ENCODE data around the gene FNDC8. TPM values are rescaled to one million over a fixed set of nuclear protein-coding genes. Genes with fewer than 3 reads are reported as not detected.
"Not testable (repeated sequence)": the region's sequence is repeated elsewhere in the genome, so short reads cannot be mapped to it uniquely, and the experiment has no call there.

FNDC8 gene
- polyA plus RNA-seq, 3 donors from 2014 or later = not detected

DNA sequence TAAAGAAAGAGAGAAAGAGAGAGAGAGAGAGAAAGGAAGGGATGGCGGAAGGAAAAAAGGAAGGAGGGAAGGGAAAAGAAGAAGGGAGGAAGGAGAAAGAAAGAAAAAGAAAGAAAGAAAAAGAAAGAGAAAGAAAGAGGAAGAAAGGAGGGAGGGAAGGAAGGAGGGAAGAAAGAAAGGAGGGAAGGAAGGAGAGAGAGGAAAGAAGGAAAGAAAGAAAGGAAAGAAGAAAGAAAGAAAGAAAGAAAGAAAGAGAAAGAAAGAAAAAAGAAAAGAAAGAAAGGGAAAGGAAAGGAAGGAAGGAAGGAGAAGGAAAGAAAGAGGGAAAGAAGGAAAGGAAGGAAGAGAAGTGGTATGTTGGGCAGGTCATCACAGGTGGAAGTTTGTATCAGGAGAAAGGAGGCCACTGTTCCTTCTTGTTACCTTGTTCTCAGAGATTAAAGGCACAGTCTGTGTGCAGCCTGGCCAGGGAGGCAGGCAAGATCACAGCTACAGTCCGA is 53.5 kb downstream of the FNDC8 start:
- Mint-ChIP-seq H3K27ac (peak overlapping the region; percentile 20 to 95 (median 48)), H3K4me1 (peaks cover 50 to 69% of the 10 kb centered on the region in 2 donors), H3K27me3 (ENCODE audit: low read depth in 3 of 3) (peaks cover 10 to 16% (median 11%) of the 10 kb centered on the region in 3 donors), H3K36me3 (peaks cover 0 to 6% (median 0%) of the 10 kb centered on the region in 3 donors), H3K9me3 (peaks cover 0 to 2% (median 0%) of the 10 kb centered on the region in 6 donors), H3K4me3 (no peak overlapping the region)
- no peak for DNase-seq

DNA sequence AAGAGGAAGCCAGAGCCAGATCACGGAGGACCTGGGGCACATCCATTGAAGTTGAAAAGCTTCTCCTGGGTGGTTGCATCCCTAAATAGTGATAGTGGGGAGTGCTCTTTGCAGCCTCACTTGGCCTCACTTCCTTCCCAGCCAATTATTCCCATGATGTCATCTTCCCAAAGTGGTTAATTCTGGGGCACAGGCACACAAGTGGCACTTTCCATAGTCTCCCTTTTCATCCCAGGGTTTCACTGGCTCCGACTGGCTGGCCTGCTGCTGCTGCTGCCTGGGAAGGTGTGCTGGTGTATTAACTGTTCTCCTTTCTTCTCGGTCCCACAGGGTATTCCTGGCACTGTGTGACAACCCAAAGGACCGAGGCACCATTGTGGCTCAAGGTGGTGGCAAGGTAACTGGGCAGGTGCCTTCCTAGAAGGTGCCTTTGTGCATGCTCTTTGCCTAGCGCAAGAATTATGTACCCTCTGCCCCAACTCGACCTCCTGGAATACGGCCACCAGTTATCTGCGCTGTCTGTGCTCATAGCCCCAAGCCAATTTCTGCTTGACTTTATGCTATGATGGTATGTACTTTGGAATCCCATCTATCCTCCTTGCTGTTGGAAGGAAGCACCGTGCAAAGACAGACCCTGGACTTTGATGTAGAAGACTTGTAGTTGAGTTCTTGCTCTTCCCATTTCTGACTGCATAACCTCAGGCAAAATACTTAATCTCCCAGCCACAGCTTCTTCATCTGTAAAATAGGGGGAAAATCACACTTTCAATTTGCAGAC is 54.4 kb downstream of the FNDC8 start:
- Mint-ChIP-seq H3K27ac (peak overlapping the region; percentile 59 to 95 (median 94)), H3K9me3 (peaks cover 0 to 2% (median 0%) of the 10 kb centered on the region in 6 donors), H3K27me3 (ENCODE audit: low read depth in 3 of 3) (peaks cover 10 to 16% (median 11%) of the 10 kb centered on the region in 3 donors), H3K4me1 (peaks cover 52 to 76% of the 10 kb centered on the region in 2 donors), H3K4me3 (peak overlapping the region in 1 of 5 donors; percentile 29), H3K36me3 (peaks cover 0 to 6% (median 0%) of the 10 kb centered on the region in 3 donors)
- DNase-seq = no peak

DNA sequence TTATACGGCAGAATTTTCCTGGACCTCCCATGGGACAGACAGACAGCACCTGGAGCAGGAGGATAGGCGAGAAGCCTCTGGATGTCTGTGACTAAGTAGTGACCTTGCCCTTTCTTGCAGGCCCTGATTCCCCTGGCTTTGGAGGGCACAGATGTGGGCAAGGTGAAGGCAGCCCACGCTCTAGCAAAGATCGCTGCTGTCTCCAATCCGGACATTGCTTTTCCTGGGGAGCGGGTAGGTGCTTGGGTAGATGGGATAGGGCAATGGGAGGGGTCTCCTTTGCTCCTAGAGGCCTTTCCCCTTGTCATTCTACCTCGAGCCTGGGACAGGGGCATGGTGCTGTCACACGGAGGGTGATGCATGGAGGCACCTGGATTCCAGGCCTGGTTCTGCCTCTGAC is 55.5 kb downstream of the FNDC8 start:
- Mint-ChIP-seq H3K36me3 (peaks cover 0 to 6% (median 0%) of the 10 kb centered on the region in 3 donors), H3K4me1 (peaks cover 44 to 67% of the 10 kb centered on the region in 2 donors), H3K27ac (peak overlapping the region; percentile 85 to 95 (median 94)), H3K27me3 (ENCODE audit: low read depth in 3 of 3) (peaks cover 10 to 16% (median 11%) of the 10 kb centered on the region in 3 donors), H3K4me3 (peak overlapping the region in 2 of 5 donors; percentile 62 to 73), H3K9me3 (peaks cover 0 to 2% (median 0%) of the 10 kb centered on the region in 6 donors)
- DNase-seq = no peak

GRCh38 chr17:35179379-35179778 is 58.0 kb downstream of the FNDC8 start:
- peaks cover 10 to 14% (median 11%) of the 10 kb centered on the region in 3 donors for H3K27me3 Mint-ChIP-seq (ENCODE audit: low read depth in 3 of 3)
- not testable (repeated sequence) for H3K9me3 Mint-ChIP-seq, DNase-seq, H3K4me3 Mint-ChIP-seq, H3K36me3 Mint-ChIP-seq
- peaks cover 46 to 66% of the 10 kb centered on the region in 2 donors for H3K4me1 Mint-ChIP-seq
- peak overlapping the region in 2 of 6 donors; percentile 30 to 75 for H3K27ac Mint-ChIP-seq

Other genes starting within 250 kb of the FNDC8 start
- gene CCT6B, start 160.2 kb upstream of the FNDC8 start, polyA plus RNA-seq = 1 to 10 TPM in 2 of 3 donors, not detected in 1; 1.4 to 2.7 TPM
- gene ZNF830, start 160.1 kb upstream of the FNDC8 start, polyA plus RNA-seq = 10 to 100 TPM; 12.2 to 29.4 (median 18.1) TPM
- 10 to 100 TPM in 2 of 3 donors, 1 to 10 TPM in 1; 8.6 to 24.5 (median 13.4) TPM for gene LIG3, start 141.1 kb upstream of the FNDC8 start, polyA plus RNA-seq
- gene RFFL, start 57.9 kb upstream of the FNDC8 start, polyA plus RNA-seq = 10 to 100 TPM; 24.0 to 45.4 (median 34.0) TPM
- 10 to 100 TPM; 11.0 to 17.8 (median 13.8) TPM for gene RAD51D, start 1.8 kb upstream of the FNDC8 start, polyA plus RNA-seq
- 1 to 10 TPM; 2.1 to 4.7 (median 3.3) TPM for gene NLE1, start 20.7 kb downstream of the FNDC8 start, polyA plus RNA-seq
- gene UNC45B, start 26.2 kb downstream of the FNDC8 start, polyA plus RNA-seq = 1 to 10 TPM in 1 of 3 donors, under 1 TPM in 1, not detected in 1; 0.41 to 1.0 TPM
- not detected for gene SLC35G3, start 72.8 kb downstream of the FNDC8 start, polyA plus RNA-seq
- gene SLFN5, start 121.5 kb downstream of the FNDC8 start, polyA plus RNA-seq = 100 to 1,000 TPM in 1 of 3 donors, 10 to 100 TPM in 2; 38.5 to 156 (median 84.2) TPM